HG03354 (cell line): Measurements from ENCODE around the gene NMB.
"Not testable (repeated sequence)": the region's sequence is repeated elsewhere in the genome, so short reads cannot be mapped to it uniquely, and the experiment has no call there.

ENCODE experiments used
- ATAC-seq: cut with Tn5 transposase; IDR thresholded peaks from one replicate; pipeline ENCODE4 v1.9.1; 2021; ENCODE audit warnings: mild to moderate bottlenecking; ENCODE audit not compliant: unreplicated experiment, poor library complexity, severe bottlenecking

NMB gene

GRCh38 chr15:84658788-84659411 is 901 bp upstream of the NMB start:
- ATAC-seq = no peak

GRCh38 chr15:84657748-84658079 is 285 bp downstream of the NMB start:
- ATAC-seq = no peak

- ATAC-seq = no peak
Observed at GRCh38 chr15:84656972-84657371, 1.0 kb downstream of the NMB start.

GRCh38 chr15:84654689-84655453 is 3.1 kb downstream of the NMB start:
- peak; percentile 49 for ATAC-seq

GRCh38 chr15:84653910-84654688 is 3.9 kb downstream of the NMB start, which contains the start of gene WDR73:
Gene WDR73, minus strand, starts transcription at chr15:84654283. Its CDS starts 9 bp downstream, at chr15:84654274.
- peak; percentile 87 for ATAC-seq

- ATAC-seq = no peak
Observed at GRCh38 chr15:84653584-84653909, 4.5 kb downstream of the NMB start.

GRCh38 chr15:84649706-84650105 is 8.3 kb downstream of the NMB start:
- ATAC-seq = no peak

- no peak for ATAC-seq
Observed at GRCh38 chr15:84648539-84648938, 9.5 kb downstream of the NMB start.

GRCh38 chr15:84647726-84648125 is 10.3 kb downstream of the NMB start:
- ATAC-seq = no peak

- ATAC-seq = no peak
Observed at GRCh38 chr15:84645997-84646396, 12.0 kb downstream of the NMB start.

- ATAC-seq = no peak
Observed at GRCh38 chr15:84645496-84645895, 12.5 kb downstream of the NMB start.

GRCh38 chr15:84643838-84644237 is 14.2 kb downstream of the NMB start:
- no peak for ATAC-seq

- not testable (repeated sequence) for ATAC-seq
Observed at GRCh38 chr15:84642640-84643039, 15.4 kb downstream of the NMB start.

GRCh38 chr15:84641871-84642270 is 16.1 kb downstream of the NMB start:
- not testable (repeated sequence) for ATAC-seq

GRCh38 chr15:84638103-84638502 is 19.9 kb downstream of the NMB start:
- no peak for ATAC-seq

- no peak for ATAC-seq
Observed at GRCh38 chr15:84634228-84634837, 23.7 kb downstream of the NMB start.

- peak; percentile 47 for ATAC-seq
Observed at GRCh38 chr15:84633311-84634227, 24.4 kb downstream of the NMB start.

GRCh38 chr15:84631706-84632272 is 26.2 kb downstream of the NMB start:
- ATAC-seq = no peak

GRCh38 chr15:84629033-84629432 is 29.0 kb downstream of the NMB start:
- ATAC-seq = no peak
